ENCODE measurements around the gene CNIH2. TPM values are rescaled to one million over a fixed set of nuclear protein-coding genes. Genes with fewer than 3 reads are reported as not detected.

CNIH2 gene
- polyA plus RNA-seq, 1 experiment = 1.2 TPM

- H3K4me3 ChIP-seq (ENCODE audit: low read depth, low read length) = no peak overlapping the region
- POLR2A ChIA-PET = interaction anchor here (0.8 to 1.8 kb wide), 2 partner anchors 10 to 14 kb away, joined by 6 to 17 read pairs; partner anchors contain the start of gene CD248
- no peak for TF ChIP-seq CTCF (IDR thresholded peaks at IDR 0.05; ENCODE audit: insufficient read depth, low read depth, low read length)
- DNase-seq (ENCODE audit: low read depth) = no peak
- CTCF ChIA-PET = interaction anchor here (0.6 to 4.0 kb wide), 10 partner anchors 9 to 59 kb away, joined by 3 to 77 read pairs (median 4); partner anchors contain the start of genes B4GAT1, BRMS1, CD248 and RIN1
- no peaks in the 10 kb centered on the region for H3K27me3 ChIP-seq (ENCODE audit: control insufficient read depth, insufficient read depth, low read length)
- H3K36me3 ChIP-seq (ENCODE audit: control insufficient read depth, insufficient read depth, low read length) = peaks cover under 1% of the 10 kb centered on the region; the same call in 1 of the 2 replicates
Observed at GRCh38 chr11:66326261-66327111, 48.5 kb downstream of the CNIH2 start.

GRCh38 chr11:66327171-66328030 is 49.4 kb downstream of the CNIH2 start:
- peak; percentile 25; the same call in 1 of the 2 replicates for TF ChIP-seq CTCF (IDR thresholded peaks at IDR 0.05; ENCODE audit: insufficient read depth, low read depth, low read length)
- Histone ChIP-seq H3K4me3 (ENCODE audit: low read depth, low read length) (no peak overlapping the region), H3K27me3 (ENCODE audit: control insufficient read depth, insufficient read depth, low read length) (no peaks in the 10 kb centered on the region), H3K36me3 (ENCODE audit: control insufficient read depth, insufficient read depth, low read length) (peaks cover 8% of the 10 kb centered on the region)
- DNase-seq (ENCODE audit: low read depth) = no peak
- CTCF ChIA-PET = interaction anchor here (0.6 to 4.0 kb wide), 10 partner anchors 8 to 58 kb away, joined by 3 to 77 read pairs (median 4); partner anchors contain the start of genes B4GAT1, BRMS1, CD248 and RIN1
- POLR2A ChIA-PET = interaction anchor here (0.8 to 1.8 kb wide), 2 partner anchors 10 to 15 kb away, joined by 6 to 17 read pairs; partner anchors contain the start of gene CD248

GRCh38 chr11:66328031-66328301 is 50.0 kb downstream of the CNIH2 start:
- no peak for TF ChIP-seq CTCF (IDR thresholded peaks at IDR 0.05; ENCODE audit: insufficient read depth, low read depth, low read length)
- no peak overlapping the region for H3K4me3 ChIP-seq (ENCODE audit: low read depth, low read length)
- no peaks in the 10 kb centered on the region for H3K27me3 ChIP-seq (ENCODE audit: control insufficient read depth, insufficient read depth, low read length)
- ChIA-PET CTCF (no interaction called here), POLR2A (no interaction called here)
- H3K36me3 ChIP-seq (ENCODE audit: control insufficient read depth, insufficient read depth, low read length) = peaks cover 12% of the 10 kb centered on the region
- no peak for DNase-seq (ENCODE audit: low read depth)

GRCh38 chr11:66328302-66329144 is 50.5 kb downstream of the CNIH2 start:
- no peak overlapping the region for H3K4me3 ChIP-seq (ENCODE audit: low read depth, low read length)
- no peaks in the 10 kb centered on the region for H3K27me3 ChIP-seq (ENCODE audit: control insufficient read depth, insufficient read depth, low read length)
- no peak for DNase-seq (ENCODE audit: low read depth)
- H3K36me3 ChIP-seq (ENCODE audit: control insufficient read depth, insufficient read depth, low read length) = peaks cover 18% of the 10 kb centered on the region
- peak; percentile 94 for TF ChIP-seq CTCF (IDR thresholded peaks at IDR 0.05; ENCODE audit: insufficient read depth, low read depth, low read length)
- ChIA-PET CTCF (interaction anchor here (4.0 to 8.7 kb wide), 2 partner anchors 10 to 16 kb away, joined by 28 to 201 read pairs; partner anchors contain the start of gene CD248), POLR2A (interaction anchor here (0.5 kb wide), 2 partner anchors 13 to 17 kb away, joined by 3 to 4 read pairs; no protein-coding TSS in a partner anchor)

Measured in BJ (cell line).